ENCODE measurements around the gene JPT2.

The JPT2 gene

GRCh38 chr16:1674751-1675664 is 3.1 kb upstream of the JPT2 start (continued):
- no peak for TF ChIP-seq REPIN1 (tag by site-specific recombination; IDR thresholded peaks at IDR 0.05; ENCODE audit: low read depth)
- no peak for TF ChIP-seq ZNF221 (tag by site-specific recombination; IDR thresholded peaks at IDR 0.05; ENCODE audit: borderline replicate concordance)
- no peak for TF ChIP-seq OSR2 (tag by site-specific recombination; IDR thresholded peaks at IDR 0.05)

- TF ChIP-seq MEIS1 (CRISPR knock-in tag; IDR thresholded peaks at IDR 0.05; ENCODE audit: borderline replicate concordance), result no peak
- no peak for TF ChIP-seq BCL6B (tag by site-specific recombination; IDR thresholded peaks at IDR 0.05)
- no peak for TF ChIP-seq ZNF623 (tag by site-specific recombination; IDR thresholded peaks at IDR 0.05)
- TF ChIP-seq ZNF473 (tag by site-specific recombination; IDR thresholded peaks at IDR 0.05), result no peak
- TF ChIP-seq ZNF664 (tag by site-specific recombination; IDR thresholded peaks at IDR 0.05), result no peak
- no peak for TF ChIP-seq EGR2 (tag by site-specific recombination; IDR thresholded peaks at IDR 0.05; ENCODE audit: low read depth)
- TF ChIP-seq ZNF311 (tag by site-specific recombination; IDR thresholded peaks at IDR 0.05; ENCODE audit: borderline replicate concordance), result no peak
- no peak for TF ChIP-seq ZSCAN23 (tag by site-specific recombination; IDR thresholded peaks at IDR 0.05)
- CTCF ChIA-PET, result no interaction called here
- Histone ChIP-seq H3K36me3 (ENCODE audit: control insufficient read depth in 2 of 2, insufficient read depth in 1 of 2, low read length in 2 of 2) (peaks cover 0 to 66% of the 10 kb centered on the region in 2 experiments; a peak in 2 of 3 replicates), H3K4me3 (ENCODE audit: low read depth, low read length) (no peak overlapping the region), H3K9me3 (ENCODE audit: control insufficient read depth, insufficient read depth, low read depth, low read length) (no peaks in the 10 kb centered on the region), H3K4me1 (ENCODE audit: control insufficient read depth, insufficient read depth, low read length) (no peaks in the 10 kb centered on the region; the same call in 1 of the 2 replicates), H3K27ac (ENCODE audit: extremely low read depth, low read depth, low read length) (no peak overlapping the region)
- POLR2A ChIA-PET, result interaction anchor here (1.0 to 3.6 kb wide), 4 partner anchors 10 to 47 kb away, joined by 4 to 44 read pairs (median 4); partner anchors contain the start of gene MAPK8IP3
These were observed 1.4 kb upstream of the JPT2 start for GRCh38 chr16:1676661-1677060.

- Histone ChIP-seq H3K4me3 (ENCODE audit: low read depth, low read length) (no peak overlapping the region), H3K36me3 (ENCODE audit: control insufficient read depth in 2 of 2, insufficient read depth in 1 of 2, low read length in 2 of 2) (peaks cover 0 to 61% of the 10 kb centered on the region in 2 experiments; a peak in 2 of 3 replicates), H3K27ac (ENCODE audit: extremely low read depth, low read depth, low read length) (no peak overlapping the region), H3K4me1 (ENCODE audit: control insufficient read depth, insufficient read depth, low read length) (no peaks in the 10 kb centered on the region; the same call in 1 of the 2 replicates), H3K9me3 (ENCODE audit: control insufficient read depth, insufficient read depth, low read depth, low read length) (no peaks in the 10 kb centered on the region)
- CTCF ChIA-PET, result interaction anchor here (0.7 to 1.5 kb wide), 4 partner anchors 9 to 61 kb away, joined by 3 to 6 read pairs (median 3); partner anchors contain the start of gene MAPK8IP3
- no peak for TF ChIP-seq ZFHX2 (tag by site-specific recombination; conservative IDR thresholded peaks at IDR 0.05)
- TF ChIP-seq ZNF549 (tag by site-specific recombination; IDR thresholded peaks at IDR 0.05), result no peak
- TF ChIP-seq ZNF2 (tag by site-specific recombination; IDR thresholded peaks at IDR 0.05), result no peak
- TF ChIP-seq PRDM6 (tag by site-specific recombination; IDR thresholded peaks at IDR 0.05), result no peak
- TF ChIP-seq ZNF169 (tag by site-specific recombination; IDR thresholded peaks at IDR 0.05), result no peak
- TF ChIP-seq ZNF792 (tag by site-specific recombination; IDR thresholded peaks at IDR 0.05), result no peak
- POLR2A ChIA-PET, result interaction anchor here (0.6 to 3.6 kb wide), 18 partner anchors 11 to 335 kb away, joined by 3 to 44 read pairs (median 4); partner anchors contain the start of genes CRAMP1, IFT140, MAPK8IP3 and NME3
These were observed 740 bp upstream of the JPT2 start for GRCh38 chr16:1677339-1677738.
